T-helper 9 cell (primary cell): ENCODE results near the gene POU3F4.

Experiments used
- DNase-seq: peaks from one replicate; pipeline ENCODE4 v3.0.0-alpha.2; 2020
- total RNA-seq, 2 donors: gene quantifications; one replicate each; lab custom pipeline; 2026; lab: John Stamatoyannopoulos, UW

POU3F4 gene
- total RNA-seq: 0 reads per million in 2 donors

GRCh38 chrX:83508006-83508405 lies at the start of gene POU3F4:
Gene POU3F4 (plus strand): TSS chrX:83508290. CDS start chrX:83508325, 35 bp downstream.
- DNase-seq: no peak

- DNase-seq: no peak
Observed at GRCh38 chrX:83469551-83469950, 38.5 kb upstream of the POU3F4 start.

- no peak for DNase-seq
Observed at GRCh38 chrX:83495898-83496297, 12.2 kb upstream of the POU3F4 start.

GRCh38 chrX:83501003-83501402 lies 7.1 kb upstream of the POU3F4 start:
- no peak for DNase-seq

GRCh38 chrX:83501530-83501929 lies 6.6 kb upstream of the POU3F4 start:
- no peak for DNase-seq

- no peak for DNase-seq
Observed at GRCh38 chrX:83504721-83505479, 3.2 kb upstream of the POU3F4 start.

GRCh38 chrX:83508526-83509253 lies 600 bp downstream of the POU3F4 start:
- DNase-seq: no peak

GRCh38 chrX:83509254-83509801 lies 1.2 kb downstream of the POU3F4 start:
- DNase-seq: no peak

GRCh38 chrX:83510510-83511062 lies 2.5 kb downstream of the POU3F4 start:
- DNase-seq: no peak

GRCh38 chrX:83511208-83511607 lies 3.1 kb downstream of the POU3F4 start:
- no peak for DNase-seq

GRCh38 chrX:83512111-83512510 lies 4.0 kb downstream of the POU3F4 start:
- no peak for DNase-seq

GRCh38 chrX:83516597-83516996 lies 8.5 kb downstream of the POU3F4 start:
- DNase-seq: no peak

- no peak for DNase-seq
Observed at GRCh38 chrX:83521905-83522304, 13.8 kb downstream of the POU3F4 start.

GRCh38 chrX:83529950-83530349 lies 21.9 kb downstream of the POU3F4 start:
- DNase-seq: no peak

GRCh38 chrX:83535417-83536196 lies 27.5 kb downstream of the POU3F4 start:
- no peak for DNase-seq
